Right lobe of liver (tissue), 4 donors: ENCODE measurements around the gene CCDC190.

Source experiments
- POLR2A ChIP-seq: fragments of 450-650 bp; IDR thresholded peaks from one replicate; pipeline ENCODE4 v1.6.1; 2017; ENCODE audit warnings: antibody characterized with exemption, mild to moderate bottlenecking
- TF ChIP-seq, protein P1 (sequence below), 4 donors: fragments of 200-600 bp in 3 of 4; fragments of 450-650 bp in 1 of 4; IDR thresholded peaks; one replicate each; pipeline versions ENCODE4 v1.5.1 to v1.8.0; 2016 to 2022; ENCODE audit warnings: antibody characterized with exemption in 4 of 4, mild to moderate bottlenecking in 2 of 4
- donor health status: DM: no; HTN: no; CAD: no.
- donor health status: DM: no; HTN: no; CAD: no.
- donor health status: DM: no; HTN: yes; CAD: no.

DNA sequence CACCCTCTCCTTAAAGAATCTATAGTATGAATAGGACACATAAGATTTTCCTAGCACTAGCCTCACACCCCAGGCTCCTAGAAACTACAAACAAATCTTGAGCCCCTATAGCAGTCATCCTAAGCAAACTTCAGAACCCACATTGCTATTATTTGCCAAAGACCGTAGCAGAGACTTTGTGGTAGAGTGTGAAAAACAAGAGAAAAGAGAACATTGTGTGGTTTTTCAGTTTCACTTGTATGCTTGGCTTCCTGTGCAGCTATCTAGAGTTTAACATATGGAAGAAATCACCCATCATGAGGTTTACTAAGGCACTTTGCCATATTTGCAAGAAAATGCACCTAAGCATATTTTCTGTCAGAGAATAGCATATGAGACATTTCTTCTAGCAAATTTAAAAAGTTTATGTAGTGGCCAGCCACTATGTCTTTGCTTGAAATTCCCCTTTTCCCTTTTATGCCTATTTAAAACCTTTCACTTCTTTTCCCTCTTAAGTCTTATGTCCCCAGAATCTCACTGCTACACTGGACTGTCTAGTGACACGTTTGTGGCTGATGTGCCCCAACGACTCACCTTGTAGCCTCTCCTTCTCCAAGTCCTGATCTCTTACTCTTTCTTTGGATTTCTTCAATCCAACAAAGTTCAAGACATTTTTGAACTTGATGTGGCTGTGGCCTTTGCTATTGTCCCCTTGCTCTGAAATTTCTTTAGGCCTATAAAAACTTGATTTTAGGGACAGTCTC is 25.6 kb downstream of the CCDC190 start:
- TF ChIP-seq, protein P1, sequence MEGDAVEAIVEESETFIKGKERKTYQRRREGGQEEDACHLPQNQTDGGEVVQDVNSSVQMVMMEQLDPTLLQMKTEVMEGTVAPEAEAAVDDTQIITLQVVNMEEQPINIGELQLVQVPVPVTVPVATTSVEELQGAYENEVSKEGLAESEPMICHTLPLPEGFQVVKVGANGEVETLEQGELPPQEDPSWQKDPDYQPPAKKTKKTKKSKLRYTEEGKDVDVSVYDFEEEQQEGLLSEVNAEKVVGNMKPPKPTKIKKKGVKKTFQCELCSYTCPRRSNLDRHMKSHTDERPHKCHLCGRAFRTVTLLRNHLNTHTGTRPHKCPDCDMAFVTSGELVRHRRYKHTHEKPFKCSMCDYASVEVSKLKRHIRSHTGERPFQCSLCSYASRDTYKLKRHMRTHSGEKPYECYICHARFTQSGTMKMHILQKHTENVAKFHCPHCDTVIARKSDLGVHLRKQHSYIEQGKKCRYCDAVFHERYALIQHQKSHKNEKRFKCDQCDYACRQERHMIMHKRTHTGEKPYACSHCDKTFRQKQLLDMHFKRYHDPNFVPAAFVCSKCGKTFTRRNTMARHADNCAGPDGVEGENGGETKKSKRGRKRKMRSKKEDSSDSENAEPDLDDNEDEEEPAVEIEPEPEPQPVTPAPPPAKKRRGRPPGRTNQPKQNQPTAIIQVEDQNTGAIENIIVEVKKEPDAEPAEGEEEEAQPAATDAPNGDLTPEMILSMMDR (IDR thresholded peaks at IDR 0.05) = no peak
- no peak for TF ChIP-seq POLR2A
